HepG2 (cell line): ENCODE measurements around the gene PROX1. TPM values are rescaled to one million over a fixed set of nuclear protein-coding genes. Genes with fewer than 3 reads are reported as not detected.

Source experiments
- FOXO4 ChIP-seq: sonication (generic); formaldehyde crosslinking; conservative IDR thresholded peaks from 2 replicates; pipeline ENCODE4 v1.8.1; 2023; ENCODE audit warnings: missing genetic modification reagents
- JARID2 ChIP-seq: sonication (generic); formaldehyde crosslinking; IDR thresholded peaks from 2 replicates; pipeline ENCODE4 v1.8.1; 2023; ENCODE audit warnings: missing genetic modification reagents, inconsistent platforms; ENCODE audit not compliant: insufficient replicate concordance
- KDM1A ChIP-seq: IDR thresholded peaks from 2 replicates; pipeline ENCODE4 v1.6.1; 2016; ENCODE audit warnings: missing compliant biosample characterization
- MYNN ChIP-seq: sonication (generic); formaldehyde crosslinking; IDR thresholded peaks from 2 replicates; pipeline ENCODE4 v1.4.0; 2020; ENCODE audit warnings: mild to moderate bottlenecking, low read depth, missing genetic modification reagents
- PHF21A ChIP-seq: sonication (generic); formaldehyde crosslinking; IDR thresholded peaks from 2 replicates; pipeline ENCODE4 v1.5.0; 2020; ENCODE audit warnings: mild to moderate bottlenecking, missing genetic modification reagents
- REL ChIP-seq: sonication (generic); formaldehyde crosslinking; conservative IDR thresholded peaks from 2 replicates; pipeline ENCODE4 v1.8.0; 2022; ENCODE audit warnings: mild to moderate bottlenecking, missing genetic modification reagents, moderate library complexity
- SMYD3 ChIP-seq: sonication (generic); formaldehyde crosslinking; IDR thresholded peaks from 2 replicates; pipeline ENCODE4 v1.8.1; 2023; ENCODE audit warnings: mild to moderate bottlenecking, missing genetic modification reagents
- THRA ChIP-seq: sonication (generic); formaldehyde crosslinking; IDR thresholded peaks from 2 replicates; pipeline ENCODE4 v1.4.0; 2020; ENCODE audit warnings: missing genetic modification reagents, borderline replicate concordance
- ZNF367 ChIP-seq: sonication (generic); formaldehyde crosslinking; IDR thresholded peaks from 2 replicates; pipeline ENCODE4 v1.4.0; 2020; ENCODE audit warnings: missing genetic modification reagents, borderline replicate concordance
- ZNF382 ChIP-seq: sonication (generic); formaldehyde crosslinking; IDR thresholded peaks from 2 replicates; pipeline ENCODE4 v1.5.0; 2020; ENCODE audit warnings: missing genetic modification reagents, mild to moderate bottlenecking, borderline replicate concordance
- ZNF512B ChIP-seq: sonication (generic); formaldehyde crosslinking; IDR thresholded peaks from 2 replicates; pipeline ENCODE4 v1.5.1; 2020; ENCODE audit warnings: missing genetic modification reagents, mild to moderate bottlenecking, borderline replicate concordance
- ZNF609 ChIP-seq: sonication (generic); formaldehyde crosslinking; IDR thresholded peaks from 2 replicates; pipeline ENCODE4 v1.4.0; 2020; ENCODE audit warnings: mild to moderate bottlenecking, missing genetic modification reagents, borderline replicate concordance
- ZNF616 ChIP-seq: sonication (generic); formaldehyde crosslinking; IDR thresholded peaks from 2 replicates; pipeline ENCODE4 v1.5.0; 2020; ENCODE audit warnings: low read depth, mild to moderate bottlenecking, missing genetic modification reagents
- ZNF691 ChIP-seq: sonication (generic); formaldehyde crosslinking; IDR thresholded peaks from 2 replicates; pipeline ENCODE4 v1.4.0; 2020; ENCODE audit warnings: missing genetic modification reagents, low read depth, mild to moderate bottlenecking, borderline replicate concordance
- ZNF7 ChIP-seq: IDR thresholded peaks from 2 replicates; pipeline ENCODE4 v1.6.1; 2016; ENCODE audit warnings: missing biosample characterization, missing genetic modification reagents
- polyA plus RNA-seq, 8 experiments: library from polyadenylated mRNA; depleted of rRNA in 3 of 8; stranded (reverse) in 7 of 8; unstranded in 1 of 8; fragments of >200 nt; fragmentation: Illumina TruSeq in 4 of 8; extraction: Trizol in 4 of 8; gene quantifications; 2 replicates each; pipeline versions ENCODE4 v1.2.1 to v1.2.3, GENCODE V29; 2011 to 2016; ENCODE audit warnings: low read depth in 4 of 8, missing spikeins in 1 of 8, mixed read lengths in 1 of 8; ENCODE audit not compliant: insufficient read depth in 1 of 8
- total RNA-seq, 5 experiments: library from RNA; depleted of rRNA; stranded (reverse); fragments of >200 nt; fragmentation: Illumina TruSeq; extraction: Trizol; gene quantifications; 2 replicates each; pipeline ENCODE4 v1.2.3, GENCODE V29; 2016; ENCODE audit warnings: low read depth in 1 of 5

PROX1 gene
- total and polyA plus RNA-seq, 2 of the 13 experiments (the other 11 are each of a cell fraction or from before 2014, with no cell fraction given): 12.3 to 30.2 TPM

GRCh38 chr1:214050513-214051401 lies 63.0 kb downstream of the PROX1 start (continued):
- TF ChIP-seq PHF21A (CRISPR knock-in tag) (peak; percentile 99), JARID2 (CRISPR knock-in tag) (no peak), SMYD3 (no peak; the same call in 1 of the 2 replicates), KDM1A (CRISPR knock-in tag) (peak; percentile 86), THRA (CRISPR knock-in tag) (peak; percentile 94), ZNF609 (CRISPR knock-in tag) (peak; percentile 97), FOXO4 (CRISPR knock-in tag) (no peak), ZNF512B (CRISPR knock-in tag) (peak; percentile 98; the same call in 1 of the 2 replicates), MYNN (CRISPR knock-in tag) (no peak), REL (peak; percentile 30; the same call in 1 of the 2 replicates), ZNF367 (CRISPR knock-in tag) (no peak), ZNF382 (CRISPR knock-in tag) (no peak), ZNF616 (CRISPR knock-in tag) (no peak), ZNF7 (CRISPR knock-in tag) (no peak; the same call in 1 of the 2 replicates), ZNF691 (peak; percentile 88; the same call in 1 of the 2 replicates)
